ENCODE results near the gene MS4A2. TPM values are rescaled to one million over a fixed set of nuclear protein-coding genes. Genes with fewer than 3 reads are reported as not detected.
"Not testable (repeated sequence)": the region's sequence is repeated elsewhere in the genome, so short reads cannot be mapped to it uniquely, and the experiment has no call there.

Gene MS4A2
- total and polyA plus RNA-seq, 12 donors = 0.03 to 0.16 (median 0.06) TPM; not detected in 7

DNA sequence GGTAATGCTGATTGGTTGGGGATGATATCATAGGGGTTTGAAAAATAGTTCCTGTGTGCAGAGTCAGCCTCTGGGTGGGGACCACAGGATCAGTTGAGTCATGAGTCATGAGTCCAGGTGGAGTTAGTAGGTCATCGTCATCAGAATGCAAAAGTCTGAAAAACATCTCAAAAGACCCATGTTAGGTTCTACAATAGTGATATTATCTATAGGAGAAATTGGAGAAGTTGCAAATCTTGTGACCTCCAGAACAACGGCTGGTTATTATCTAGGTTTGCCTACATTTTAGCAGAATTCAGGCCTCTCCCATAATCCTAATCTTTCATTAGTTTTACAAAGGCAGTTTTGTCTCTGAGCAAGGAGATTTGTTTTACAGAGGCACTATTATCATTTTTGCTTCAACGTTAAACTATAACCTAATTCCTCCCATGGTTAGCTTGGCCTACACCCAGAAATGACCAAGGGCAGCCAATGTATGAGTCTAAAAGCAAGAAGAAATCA lies 38.9 kb downstream of the MS4A2 start:
- Histone ChIP-seq H3K36me3 (replicated peaks in 1 of 2) (no peaks in the 10 kb centered on the region), H3K27me3 (no peaks in the 10 kb centered on the region), H3K4me1 (replicated peaks in 1 of 2) (no peaks in the 10 kb centered on the region), H3K27ac (no peak overlapping the region), H3K4me3 (no peak overlapping the region), H3K9me3 (replicated peaks in 1 of 3) (no peaks in the 10 kb centered on the region)
- TF ChIP-seq, protein P1, sequence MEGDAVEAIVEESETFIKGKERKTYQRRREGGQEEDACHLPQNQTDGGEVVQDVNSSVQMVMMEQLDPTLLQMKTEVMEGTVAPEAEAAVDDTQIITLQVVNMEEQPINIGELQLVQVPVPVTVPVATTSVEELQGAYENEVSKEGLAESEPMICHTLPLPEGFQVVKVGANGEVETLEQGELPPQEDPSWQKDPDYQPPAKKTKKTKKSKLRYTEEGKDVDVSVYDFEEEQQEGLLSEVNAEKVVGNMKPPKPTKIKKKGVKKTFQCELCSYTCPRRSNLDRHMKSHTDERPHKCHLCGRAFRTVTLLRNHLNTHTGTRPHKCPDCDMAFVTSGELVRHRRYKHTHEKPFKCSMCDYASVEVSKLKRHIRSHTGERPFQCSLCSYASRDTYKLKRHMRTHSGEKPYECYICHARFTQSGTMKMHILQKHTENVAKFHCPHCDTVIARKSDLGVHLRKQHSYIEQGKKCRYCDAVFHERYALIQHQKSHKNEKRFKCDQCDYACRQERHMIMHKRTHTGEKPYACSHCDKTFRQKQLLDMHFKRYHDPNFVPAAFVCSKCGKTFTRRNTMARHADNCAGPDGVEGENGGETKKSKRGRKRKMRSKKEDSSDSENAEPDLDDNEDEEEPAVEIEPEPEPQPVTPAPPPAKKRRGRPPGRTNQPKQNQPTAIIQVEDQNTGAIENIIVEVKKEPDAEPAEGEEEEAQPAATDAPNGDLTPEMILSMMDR (IDR thresholded peaks at IDR 0.05) = no peak
- no peak for TF ChIP-seq POLR2A (IDR thresholded peaks at IDR 0.05)
- peak in 1 of 7 donors; percentile 3 for DNase-seq
- WGBS, 4 donors = 34 to 54% (median 51%) methylated on average over 3 of the region's 3 CpGs
- intact Hi-C loops (cut with DNase I) = no loop called here

GRCh38 chr11:60128376-60128775 lies 39.9 kb downstream of the MS4A2 start:
- 75 to 84% (median 81%) methylated on average over 2 of the region's 2 CpGs for WGBS, 4 donors
- H3K27me3 ChIP-seq = no peaks in the 10 kb centered on the region
- no peak overlapping the region for H3K27ac ChIP-seq
- H3K9me3 ChIP-seq (replicated peaks in 1 of 3) = no peaks in the 10 kb centered on the region
- no peaks in the 10 kb centered on the region for H3K36me3 ChIP-seq (replicated peaks in 1 of 2)
- no peak for TF ChIP-seq POLR2A (IDR thresholded peaks at IDR 0.05)
- TF ChIP-seq, protein P1 (IDR thresholded peaks at IDR 0.05) = no peak
- H3K4me1 ChIP-seq (replicated peaks in 1 of 2) = no peaks in the 10 kb centered on the region
- H3K4me3 ChIP-seq = no peak overlapping the region
- DNase-seq = no peak
- intact Hi-C loops (cut with DNase I) = no loop called here

DNA sequence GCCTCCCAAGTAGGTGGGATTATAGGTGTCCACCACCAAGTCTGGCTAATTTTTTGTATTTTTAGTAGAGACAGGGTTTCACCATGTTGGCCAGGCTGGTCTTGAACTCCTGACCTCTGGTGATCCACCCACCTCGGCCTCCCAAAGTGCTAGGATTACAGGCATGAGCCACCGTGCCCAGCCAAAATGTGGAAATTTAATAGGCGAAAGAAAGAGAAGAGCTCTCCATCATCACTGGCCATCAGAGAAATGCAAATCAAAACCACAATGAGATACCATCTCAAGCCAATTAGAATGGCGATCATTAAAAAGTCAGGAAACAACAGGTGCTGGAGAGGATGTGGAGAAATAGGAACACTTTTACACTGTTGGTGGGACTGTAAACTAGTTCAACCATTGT lies 40.4 kb downstream of the MS4A2 start:
- H3K4me1 ChIP-seq (replicated peaks in 1 of 2); H3K9me3 ChIP-seq (replicated peaks in 1 of 3); H3K36me3 ChIP-seq (replicated peaks in 1 of 2); H3K4me3 ChIP-seq; H3K27ac ChIP-seq; intact Hi-C loops (cut with DNase I); DNase-seq; H3K27me3 ChIP-seq: not testable (repeated sequence)
- WGBS, 4 donors = 91 to 97% (median 94%) methylated on average over 4 of the region's 4 CpGs

- H3K27me3 ChIP-seq = no peaks in the 10 kb centered on the region
- H3K4me3 ChIP-seq = no peak overlapping the region
- H3K9me3 ChIP-seq (replicated peaks in 1 of 3) = no peaks in the 10 kb centered on the region
- TF ChIP-seq, protein P1 (IDR thresholded peaks at IDR 0.05) = no peak
- TF ChIP-seq POLR2A (IDR thresholded peaks at IDR 0.05) = no peak
- no peak overlapping the region for H3K27ac ChIP-seq
- no peaks in the 10 kb centered on the region for H3K36me3 ChIP-seq (replicated peaks in 1 of 2)
- WGBS, 4 donors = 68 to 90% (median 82%) methylated on average over 3 of the region's 3 CpGs
- H3K4me1 ChIP-seq (replicated peaks in 1 of 2) = no peaks in the 10 kb centered on the region
- DNase-seq = no peak
- intact Hi-C loops (cut with DNase I) = loop anchor here in 1 of 2 donors (10.0 kb wide), 1 partner anchor 305 kb away; no protein-coding TSS in a partner anchor
These were observed 41.4 kb downstream of the MS4A2 start for GRCh38 chr11:60129853-60130252.

GRCh38 chr11:60130496-60130895 lies 42.0 kb downstream of the MS4A2 start:
- DNase-seq = peak in 5 of 7 donors; percentile 26 to 61 (median 32)
- H3K4me1 ChIP-seq (replicated peaks in 1 of 2) = no peaks in the 10 kb centered on the region
- H3K27me3 ChIP-seq = no peaks in the 10 kb centered on the region
- no peaks in the 10 kb centered on the region for H3K36me3 ChIP-seq (replicated peaks in 1 of 2)
- intact Hi-C loops (cut with DNase I) = loop anchor here in 1 of 2 donors (10.0 kb wide), 1 partner anchor 306 kb away; no protein-coding TSS in a partner anchor
- H3K4me3 ChIP-seq = no peak overlapping the region
- TF ChIP-seq POLR2A (IDR thresholded peaks at IDR 0.05) = no peak
- TF ChIP-seq, protein P1 (IDR thresholded peaks at IDR 0.05) = peak; percentile 32 to 59 (median 44)
- no peak overlapping the region for H3K27ac ChIP-seq
- no peaks in the 10 kb centered on the region for H3K9me3 ChIP-seq (replicated peaks in 1 of 3)

Data from adrenal gland (tissue), 12 donors.